ES-I3 (cell line): ENCODE results near the gene SNUPN.

ENCODE experiments used
- H3K36me3 ChIP-seq: 2 replicates; pipeline ENCODE4 v1.6.1; 2013; ENCODE audit warnings: mild to moderate bottlenecking, low read length, control low read depth, moderate library complexity; ENCODE audit not compliant: insufficient read depth
- H3K4me1 ChIP-seq: 2 replicates; pipeline ENCODE4 v1.6.1; 2013; ENCODE audit warnings: mild to moderate bottlenecking, control low read depth, low read length; ENCODE audit not compliant: insufficient read depth
- H3K9ac ChIP-seq: 2 replicates; pipeline ENCODE4 v1.6.1; 2013; ENCODE audit warnings: low read depth, mild to moderate bottlenecking, low read length, moderate library complexity
- H3K9me3 ChIP-seq: 2 replicates; pipeline ENCODE4 v1.6.1; 2013; ENCODE audit warnings: mild to moderate bottlenecking, low read length, moderate library complexity; ENCODE audit not compliant: control insufficient read depth, insufficient read depth

Gene SNUPN

GRCh38 chr15:75631935-75632334 is 6.4 kb upstream of the SNUPN start:
- Histone ChIP-seq H3K36me3 (no peaks in the 10 kb centered on the region), H3K9me3 (no peaks in the 10 kb centered on the region), H3K9ac (no peak overlapping the region), H3K4me1 (peaks cover 10% of the 10 kb centered on the region)

GRCh38 chr15:75622505-75622904 is 3.0 kb downstream of the SNUPN start:
- no peak overlapping the region for H3K9ac ChIP-seq
- H3K9me3 ChIP-seq: no peaks in the 10 kb centered on the region

GRCh38 chr15:75620841-75621391 is 4.6 kb downstream of the SNUPN start:
- Histone ChIP-seq H3K9ac (no peak overlapping the region), H3K4me1 (no peaks in the 10 kb centered on the region), H3K9me3 (no peaks in the 10 kb centered on the region), H3K36me3 (peaks cover 6% of the 10 kb centered on the region)

More at GRCh38 chr15:75622505-75622904, 3.0 kb downstream of the SNUPN start:
- Histone ChIP-seq H3K36me3 (no peaks in the 10 kb centered on the region; the same call in 1 of the 2 replicates), H3K4me1 (peaks cover 3% of the 10 kb centered on the region)

- Histone ChIP-seq H3K9ac (no peak overlapping the region), H3K36me3 (peaks cover 6% of the 10 kb centered on the region), H3K9me3 (no peaks in the 10 kb centered on the region), H3K4me1 (no peaks in the 10 kb centered on the region)
Observed at GRCh38 chr15:75620058-75620820, 5.3 kb downstream of the SNUPN start.

- Histone ChIP-seq H3K36me3 (peaks cover 6% of the 10 kb centered on the region), H3K9me3 (no peaks in the 10 kb centered on the region), H3K4me1 (no peaks in the 10 kb centered on the region), H3K9ac (no peak overlapping the region)
Observed at GRCh38 chr15:75616766-75617165, 8.8 kb downstream of the SNUPN start.

- no peaks in the 10 kb centered on the region for H3K4me1 ChIP-seq
- no peak overlapping the region for H3K9ac ChIP-seq
- H3K9me3 ChIP-seq: no peaks in the 10 kb centered on the region
- H3K36me3 ChIP-seq: peaks cover 9% of the 10 kb centered on the region; the same call in 1 of the 2 replicates
Observed at GRCh38 chr15:75606711-75607699, 18.5 kb downstream of the SNUPN start.

- Histone ChIP-seq H3K9ac (no peak overlapping the region), H3K4me1 (no peaks in the 10 kb centered on the region), H3K36me3 (peaks cover 9% of the 10 kb centered on the region; the same call in 1 of the 2 replicates), H3K9me3 (no peaks in the 10 kb centered on the region)
Observed at GRCh38 chr15:75606026-75606425, 19.5 kb downstream of the SNUPN start.

GRCh38 chr15:75599401-75599800 is 26.1 kb downstream of the SNUPN start:
- H3K9me3 ChIP-seq: no peaks in the 10 kb centered on the region
- no peak overlapping the region for H3K9ac ChIP-seq
- H3K4me1 ChIP-seq: no peaks in the 10 kb centered on the region
- H3K36me3 ChIP-seq: peaks cover 9% of the 10 kb centered on the region

- H3K36me3 ChIP-seq: peaks cover 5% of the 10 kb centered on the region; the same call in 1 of the 2 replicates
- no peaks in the 10 kb centered on the region for H3K4me1 ChIP-seq
- no peak overlapping the region for H3K9ac ChIP-seq
- no peaks in the 10 kb centered on the region for H3K9me3 ChIP-seq
Observed at GRCh38 chr15:75598361-75598760, 27.2 kb downstream of the SNUPN start.

GRCh38 chr15:75597667-75598341 is 27.7 kb downstream of the SNUPN start:
- no peak overlapping the region for H3K9ac ChIP-seq
- no peaks in the 10 kb centered on the region for H3K4me1 ChIP-seq
- peaks cover 5% of the 10 kb centered on the region; the same call in 1 of the 2 replicates for H3K36me3 ChIP-seq
- no peaks in the 10 kb centered on the region for H3K9me3 ChIP-seq

GRCh38 chr15:75596703-75597345 is 28.7 kb downstream of the SNUPN start:
- no peak overlapping the region for H3K9ac ChIP-seq
- peaks cover 5% of the 10 kb centered on the region; the same call in 1 of the 2 replicates for H3K36me3 ChIP-seq
- no peaks in the 10 kb centered on the region for H3K4me1 ChIP-seq
- no peaks in the 10 kb centered on the region for H3K9me3 ChIP-seq

GRCh38 chr15:75594276-75594675 is 31.2 kb downstream of the SNUPN start:
- Histone ChIP-seq H3K4me1 (no peaks in the 10 kb centered on the region), H3K36me3 (peaks cover 5% of the 10 kb centered on the region; the same call in 1 of the 2 replicates)

GRCh38 chr15:75591655-75592364 is 33.7 kb downstream of the SNUPN start:
- no peaks in the 10 kb centered on the region for H3K9me3 ChIP-seq
- H3K4me1 ChIP-seq: no peaks in the 10 kb centered on the region
- no peak overlapping the region for H3K9ac ChIP-seq
- H3K36me3 ChIP-seq: no peaks in the 10 kb centered on the region; the same call in 1 of the 2 replicates

More at GRCh38 chr15:75594276-75594675, 31.2 kb downstream of the SNUPN start:
- Histone ChIP-seq H3K9me3 (no peaks in the 10 kb centered on the region), H3K9ac (no peak overlapping the region)
